ENCODE data around the gene SDR42E1.

GRCh38 chr16:82042144-82042543 is 30.9 kb upstream of the SDR42E1 start:
- TF ChIP-seq, protein P1, sequence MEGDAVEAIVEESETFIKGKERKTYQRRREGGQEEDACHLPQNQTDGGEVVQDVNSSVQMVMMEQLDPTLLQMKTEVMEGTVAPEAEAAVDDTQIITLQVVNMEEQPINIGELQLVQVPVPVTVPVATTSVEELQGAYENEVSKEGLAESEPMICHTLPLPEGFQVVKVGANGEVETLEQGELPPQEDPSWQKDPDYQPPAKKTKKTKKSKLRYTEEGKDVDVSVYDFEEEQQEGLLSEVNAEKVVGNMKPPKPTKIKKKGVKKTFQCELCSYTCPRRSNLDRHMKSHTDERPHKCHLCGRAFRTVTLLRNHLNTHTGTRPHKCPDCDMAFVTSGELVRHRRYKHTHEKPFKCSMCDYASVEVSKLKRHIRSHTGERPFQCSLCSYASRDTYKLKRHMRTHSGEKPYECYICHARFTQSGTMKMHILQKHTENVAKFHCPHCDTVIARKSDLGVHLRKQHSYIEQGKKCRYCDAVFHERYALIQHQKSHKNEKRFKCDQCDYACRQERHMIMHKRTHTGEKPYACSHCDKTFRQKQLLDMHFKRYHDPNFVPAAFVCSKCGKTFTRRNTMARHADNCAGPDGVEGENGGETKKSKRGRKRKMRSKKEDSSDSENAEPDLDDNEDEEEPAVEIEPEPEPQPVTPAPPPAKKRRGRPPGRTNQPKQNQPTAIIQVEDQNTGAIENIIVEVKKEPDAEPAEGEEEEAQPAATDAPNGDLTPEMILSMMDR (IDR thresholded peaks at IDR 0.05) = no peak
- TF ChIP-seq POLR2A (IDR thresholded peaks at IDR 0.05) = no peak
